ENCODE data around the gene ZFP36.

DNA sequence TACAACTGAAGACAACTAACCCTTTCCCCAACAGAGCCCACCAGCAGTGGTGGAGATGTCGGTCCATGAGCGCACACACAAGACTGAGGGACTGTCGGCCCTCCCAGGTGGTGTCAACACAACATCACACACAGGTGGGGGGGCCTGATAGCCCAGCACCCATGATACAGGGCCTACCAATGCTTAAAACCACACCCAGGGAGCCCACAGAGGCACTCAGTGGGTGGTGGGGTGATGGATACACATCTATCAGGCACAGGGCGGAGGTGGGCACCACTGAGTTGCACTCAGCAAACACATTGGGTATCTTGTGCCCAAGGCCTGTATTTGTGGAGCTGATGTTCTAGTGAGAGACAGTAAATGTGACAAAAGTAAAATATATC lies 7.0 kb upstream of the ZFP36 start:
- TF ChIP-seq, protein P1, sequence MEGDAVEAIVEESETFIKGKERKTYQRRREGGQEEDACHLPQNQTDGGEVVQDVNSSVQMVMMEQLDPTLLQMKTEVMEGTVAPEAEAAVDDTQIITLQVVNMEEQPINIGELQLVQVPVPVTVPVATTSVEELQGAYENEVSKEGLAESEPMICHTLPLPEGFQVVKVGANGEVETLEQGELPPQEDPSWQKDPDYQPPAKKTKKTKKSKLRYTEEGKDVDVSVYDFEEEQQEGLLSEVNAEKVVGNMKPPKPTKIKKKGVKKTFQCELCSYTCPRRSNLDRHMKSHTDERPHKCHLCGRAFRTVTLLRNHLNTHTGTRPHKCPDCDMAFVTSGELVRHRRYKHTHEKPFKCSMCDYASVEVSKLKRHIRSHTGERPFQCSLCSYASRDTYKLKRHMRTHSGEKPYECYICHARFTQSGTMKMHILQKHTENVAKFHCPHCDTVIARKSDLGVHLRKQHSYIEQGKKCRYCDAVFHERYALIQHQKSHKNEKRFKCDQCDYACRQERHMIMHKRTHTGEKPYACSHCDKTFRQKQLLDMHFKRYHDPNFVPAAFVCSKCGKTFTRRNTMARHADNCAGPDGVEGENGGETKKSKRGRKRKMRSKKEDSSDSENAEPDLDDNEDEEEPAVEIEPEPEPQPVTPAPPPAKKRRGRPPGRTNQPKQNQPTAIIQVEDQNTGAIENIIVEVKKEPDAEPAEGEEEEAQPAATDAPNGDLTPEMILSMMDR (IDR thresholded peaks at IDR 0.05): no peak
- TF ChIP-seq POLR2A (IDR thresholded peaks at IDR 0.05): no peak
